Measurements from ENCODE around the gene TRPM2.

Gene TRPM2

GRCh38 chr21:44418108-44418875, 64.9 kb downstream of the TRPM2 start:
- no peak for DNase-seq

GRCh38 chr21:44418876-44419230, 65.4 kb downstream of the TRPM2 start:
- DNase-seq = no peak

GRCh38 chr21:44419679-44420078, 66.3 kb downstream of the TRPM2 start:
- DNase-seq = no peak

GRCh38 chr21:44420416-44421205, 67.2 kb downstream of the TRPM2 start:
- no peak for DNase-seq

GRCh38 chr21:44421901-44422840, 68.8 kb downstream of the TRPM2 start:
- DNase-seq = no peak

GRCh38 chr21:44423312-44423821, 69.9 kb downstream of the TRPM2 start:
- no peak for DNase-seq

- no peak for DNase-seq
These were observed 70.7 kb downstream of the TRPM2 start for GRCh38 chr21:44423941-44424607.

- no peak for DNase-seq
These were observed 71.3 kb downstream of the TRPM2 start for GRCh38 chr21:44424608-44425306.

- no peak for DNase-seq
These were observed 72.0 kb downstream of the TRPM2 start for GRCh38 chr21:44425307-44425894.

- no peak for DNase-seq
These were observed 72.7 kb downstream of the TRPM2 start for GRCh38 chr21:44425895-44426662.

GRCh38 chr21:44426663-44427191, 73.3 kb downstream of the TRPM2 start:
- DNase-seq = no peak

- DNase-seq = no peak
These were observed 74.1 kb downstream of the TRPM2 start for GRCh38 chr21:44427241-44428120.

- DNase-seq = peak; percentile 2
These were observed 75.0 kb downstream of the TRPM2 start for GRCh38 chr21:44428281-44428960.

- DNase-seq = no peak
These were observed 76.5 kb downstream of the TRPM2 start for GRCh38 chr21:44429894-44430293.

GRCh38 chr21:44431300-44431699, 77.9 kb downstream of the TRPM2 start:
- DNase-seq = no peak

GRCh38 chr21:44432841-44433790, 79.7 kb downstream of the TRPM2 start:
- no peak for DNase-seq
